Smooth muscle cell (in vitro differentiated cells): ENCODE data around the gene FSD1. TPM values are rescaled to one million over a fixed set of nuclear protein-coding genes. Genes with fewer than 3 reads are reported as not detected.

Experiments
- DNase-seq: peaks from one replicate; lab custom pipeline; 2025; ENCODE audit not compliant: unreplicated experiment; lab: John Stamatoyannopoulos, UW
- H2AFZ ChIP-seq: fragments of 200-600 bp; sonication (generic); 2 replicates; pipeline ENCODE4 v1.6.0; 2016; ENCODE audit warnings: antibody characterized with exemption, low read depth, mild to moderate bottlenecking
- H3F3A ChIP-seq: fragments of 200-600 bp; sonication (generic); 2 replicates; pipeline ENCODE4 v1.6.0; 2017; ENCODE audit warnings: antibody characterized with exemption, low read depth
- H3K27ac ChIP-seq: fragments of 200-600 bp; sonication (generic); 2 replicates; pipeline ENCODE4 v1.5.1; 2016; ENCODE audit warnings: low read depth, mild to moderate bottlenecking
- H3K27me3 ChIP-seq: fragments of 200-600 bp; sonication (generic); 2 replicates; pipeline ENCODE4 v1.6.1; 2016; ENCODE audit warnings: low read depth, mild to moderate bottlenecking
- H3K36me3 ChIP-seq: fragments of 200-600 bp; sonication (generic); 2 replicates; pipeline ENCODE4 v1.5.1; 2016; ENCODE audit warnings: low read depth
- H3K4me1 ChIP-seq: fragments of 200-600 bp; sonication (generic); 2 replicates; pipeline ENCODE4 v1.5.1; 2016; ENCODE audit warnings: low read depth
- H3K4me2 ChIP-seq: fragments of 200-600 bp; sonication (generic); 2 replicates; pipeline ENCODE4 v1.6.0; 2016; ENCODE audit warnings: mild to moderate bottlenecking
- H3K4me3 ChIP-seq: fragments of 200-600 bp; sonication (generic); 2 replicates; pipeline ENCODE4 v1.5.1; 2016; ENCODE audit warnings: mild to moderate bottlenecking
- H3K79me2 ChIP-seq: fragments of 200-600 bp; sonication (generic); 2 replicates; pipeline ENCODE4 v1.6.0; 2016; ENCODE audit warnings: low read depth, mild to moderate bottlenecking
- H3K9ac ChIP-seq: fragments of 200-600 bp; sonication (generic); 2 replicates; pipeline ENCODE4 v1.6.0; 2016; ENCODE audit warnings: low read depth
- H3K9me3 ChIP-seq: fragments of 200-600 bp; sonication (generic); replicated peaks from 2 replicates; pipeline ENCODE4 v1.5.1; 2016; ENCODE audit warnings: low read depth
- H4K20me1 ChIP-seq: fragments of 200-600 bp; sonication (generic); 2 replicates; pipeline ENCODE4 v1.6.0; 2016; ENCODE audit warnings: low read depth
- WGBS: methylation state at CpG from one replicate; pipeline ENCODE4 v1.1.7; 2016; ENCODE audit warnings: low lambda C conversion rate; 5-methylcytosine and 5-hydroxymethylcytosine counted together
- polyA plus RNA-seq: library from polyadenylated mRNA; unstranded; fragments of >200 nt; fragmentation: Nextera tagmentation; extraction: Ambion mirVana; gene quantifications from 2 replicates; pipeline ENCODE4 v1.2.1, GENCODE V29; 2016
- total RNA-seq: library from RNA; depleted of rRNA; stranded (reverse); fragments of >200 nt; gene quantifications from 2 replicates; pipeline ENCODE4 v1.2.3, GENCODE V29; 2014
- TF ChIP-seq, protein P1 (sequence below): fragments of 200-600 bp; sonication (generic); IDR thresholded peaks from 2 replicates; pipeline ENCODE4 v1.5.1; 2017; ENCODE audit warnings: borderline replicate concordance, mild to moderate bottlenecking, antibody characterized with exemption; ENCODE audit not compliant: insufficient read depth, poor library complexity, severe bottlenecking

Gene FSD1
- total and polyA plus RNA-seq, 2 experiments from 2014 or later = 9.9 to 16.5 TPM

DNA sequence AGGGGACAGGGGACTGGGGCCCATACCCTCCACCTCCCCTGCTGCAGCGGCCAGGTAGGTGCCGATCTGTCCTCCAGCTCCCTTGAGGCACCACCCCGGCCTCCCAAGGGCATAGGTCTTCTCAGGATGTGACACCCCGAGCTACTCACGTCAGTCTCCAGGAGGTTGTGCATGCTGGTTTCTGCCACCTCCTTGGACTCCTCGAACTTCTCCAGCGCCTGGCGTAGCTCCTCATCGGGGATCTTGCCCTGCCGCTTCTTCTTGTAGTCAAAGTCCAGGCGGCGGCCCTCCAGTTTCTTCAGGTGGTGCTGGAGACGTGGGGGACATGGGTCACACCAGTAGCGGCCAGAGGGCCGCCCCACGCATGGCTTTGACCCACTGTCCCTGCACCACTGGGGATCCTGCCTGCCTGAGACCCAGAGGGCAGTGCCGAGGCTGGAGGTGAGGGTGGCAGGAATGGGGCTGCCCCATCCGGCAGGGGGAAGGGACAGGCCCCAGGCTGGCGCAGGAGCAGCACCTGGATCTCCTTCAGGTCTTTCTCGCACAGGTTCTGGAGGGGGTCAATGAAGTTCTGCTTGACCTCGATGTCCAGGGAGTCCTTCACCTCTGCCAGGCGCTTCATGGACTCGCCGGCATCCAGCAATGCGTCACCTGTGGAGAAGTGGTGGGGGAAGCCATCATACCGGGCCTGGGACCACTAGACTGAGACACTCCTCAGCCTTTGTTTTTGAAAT is 59.3 kb downstream of the FSD1 start:
- Histone ChIP-seq H3K4me2 (no peak overlapping the region), H3K4me1 (no peaks in the 10 kb centered on the region), H3K9me3 (no peaks in the 10 kb centered on the region), H3K36me3 (no peaks in the 10 kb centered on the region), H3K9ac (no peak overlapping the region), H3K27me3 (no peaks in the 10 kb centered on the region), H3F3A (no peaks in the 10 kb centered on the region), H3K4me3 (no peak overlapping the region), H3K79me2 (peaks cover 23% of the 10 kb centered on the region), H4K20me1 (peaks cover 68% of the 10 kb centered on the region), H3K27ac (no peak overlapping the region), H2AFZ (no peak overlapping the region)
- WGBS = 96% methylated on average over 26 of the region's 26 CpGs
- TF ChIP-seq, protein P1, sequence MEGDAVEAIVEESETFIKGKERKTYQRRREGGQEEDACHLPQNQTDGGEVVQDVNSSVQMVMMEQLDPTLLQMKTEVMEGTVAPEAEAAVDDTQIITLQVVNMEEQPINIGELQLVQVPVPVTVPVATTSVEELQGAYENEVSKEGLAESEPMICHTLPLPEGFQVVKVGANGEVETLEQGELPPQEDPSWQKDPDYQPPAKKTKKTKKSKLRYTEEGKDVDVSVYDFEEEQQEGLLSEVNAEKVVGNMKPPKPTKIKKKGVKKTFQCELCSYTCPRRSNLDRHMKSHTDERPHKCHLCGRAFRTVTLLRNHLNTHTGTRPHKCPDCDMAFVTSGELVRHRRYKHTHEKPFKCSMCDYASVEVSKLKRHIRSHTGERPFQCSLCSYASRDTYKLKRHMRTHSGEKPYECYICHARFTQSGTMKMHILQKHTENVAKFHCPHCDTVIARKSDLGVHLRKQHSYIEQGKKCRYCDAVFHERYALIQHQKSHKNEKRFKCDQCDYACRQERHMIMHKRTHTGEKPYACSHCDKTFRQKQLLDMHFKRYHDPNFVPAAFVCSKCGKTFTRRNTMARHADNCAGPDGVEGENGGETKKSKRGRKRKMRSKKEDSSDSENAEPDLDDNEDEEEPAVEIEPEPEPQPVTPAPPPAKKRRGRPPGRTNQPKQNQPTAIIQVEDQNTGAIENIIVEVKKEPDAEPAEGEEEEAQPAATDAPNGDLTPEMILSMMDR = no peak
- no peak for DNase-seq

DNA sequence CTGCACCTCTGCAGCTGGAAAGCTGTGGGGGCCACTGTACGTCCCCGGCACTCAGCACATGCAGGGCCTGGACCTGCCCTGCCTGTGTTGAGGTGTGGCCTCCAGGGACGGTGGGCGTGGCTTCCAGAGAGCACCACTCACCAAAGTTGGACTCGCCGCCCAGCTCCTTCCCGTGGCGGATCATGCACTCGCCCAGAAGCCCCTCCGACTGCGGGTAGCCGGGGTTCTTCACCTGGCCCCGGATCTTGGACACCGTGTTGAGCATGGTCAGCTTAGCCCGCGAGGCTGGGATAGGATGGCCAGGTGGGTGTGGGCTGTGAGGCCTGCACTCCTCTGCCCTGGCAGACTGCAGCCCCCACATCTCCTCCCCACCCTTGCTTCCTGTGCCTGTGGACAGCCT is 60.9 kb downstream of the FSD1 start:
- no peaks in the 10 kb centered on the region for H3K9me3 ChIP-seq
- peaks cover 40% of the 10 kb centered on the region for H3K79me2 ChIP-seq
- no peak overlapping the region for H3K9ac ChIP-seq
- H3K4me2 ChIP-seq = no peak overlapping the region
- DNase-seq = no peak
- H3K4me1 ChIP-seq = peaks cover 14% of the 10 kb centered on the region
- H3K27ac ChIP-seq = no peak overlapping the region
- no peaks in the 10 kb centered on the region for H3F3A ChIP-seq
- H3K4me3 ChIP-seq = no peak overlapping the region
- peaks cover 84% of the 10 kb centered on the region for H4K20me1 ChIP-seq
- no peaks in the 10 kb centered on the region for H3K36me3 ChIP-seq
- no peaks in the 10 kb centered on the region for H3K27me3 ChIP-seq
- WGBS = 98% methylated on average over 16 of the region's 16 CpGs
- TF ChIP-seq, protein P1 = no peak
- no peak overlapping the region for H2AFZ ChIP-seq

DNA sequence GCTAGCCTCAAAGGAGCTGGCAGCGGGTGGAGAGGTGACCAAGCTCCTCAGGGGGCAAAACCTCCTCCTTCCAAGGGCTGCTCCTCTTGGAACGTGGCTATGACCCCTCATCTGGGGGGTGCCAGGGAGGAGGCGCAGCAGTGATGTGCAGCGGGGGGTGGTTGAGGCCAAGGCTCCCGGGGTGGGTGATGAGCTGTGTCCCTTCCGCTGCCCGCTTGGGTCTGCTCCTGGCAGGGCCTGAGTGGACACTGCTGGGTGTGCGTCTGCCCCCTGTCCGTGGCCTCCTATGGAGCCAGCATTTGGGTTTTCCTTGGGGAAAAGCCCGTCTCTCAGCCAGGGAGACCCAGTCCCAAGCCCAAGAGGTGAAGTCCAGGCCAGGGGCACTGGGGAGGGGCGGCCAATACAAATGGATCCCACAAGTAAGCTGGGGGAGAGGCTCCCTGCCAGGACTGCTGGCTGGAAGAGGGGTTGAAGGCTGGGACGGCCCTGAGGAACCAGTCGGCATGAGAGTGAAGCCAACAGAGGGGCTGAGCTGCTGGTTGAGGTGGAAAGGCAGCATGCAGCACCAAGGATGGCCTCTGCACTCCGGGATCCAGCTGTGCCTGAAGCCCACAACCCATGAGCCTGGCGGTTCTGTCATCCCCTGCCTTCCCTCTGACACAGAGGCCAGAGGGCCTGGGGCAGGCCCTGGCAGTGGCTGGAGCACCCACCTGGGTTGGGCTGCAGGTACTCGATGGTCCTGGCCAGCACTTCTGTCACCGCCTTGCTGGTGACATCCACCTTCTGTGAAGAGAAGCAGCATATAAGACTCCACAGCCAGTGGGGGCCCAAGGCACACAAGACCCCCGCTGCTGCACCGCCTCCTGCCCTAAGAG is 61.6 kb downstream of the FSD1 start:
- Histone ChIP-seq H3K9ac (no peak overlapping the region), H3F3A (no peaks in the 10 kb centered on the region), H2AFZ (no peak overlapping the region), H3K4me2 (no peak overlapping the region), H4K20me1 (peaks cover 84% of the 10 kb centered on the region), H3K79me2 (peaks cover 46% of the 10 kb centered on the region), H3K4me1 (peaks cover 14% of the 10 kb centered on the region), H3K9me3 (no peaks in the 10 kb centered on the region), H3K4me3 (no peak overlapping the region), H3K27ac (no peak overlapping the region), H3K36me3 (no peaks in the 10 kb centered on the region), H3K27me3 (no peaks in the 10 kb centered on the region)
- WGBS = over 99% methylated on average over 19 of the region's 19 CpGs
- TF ChIP-seq, protein P1 = no peak
- DNase-seq = no peak
